ENCODE data around the gene UGGT1. TPM values are rescaled to one million over a fixed set of nuclear protein-coding genes. Genes with fewer than 3 reads are reported as not detected.
"Not testable (repeated sequence)": the region's sequence is repeated elsewhere in the genome, so short reads cannot be mapped to it uniquely, and the experiment has no call there.

The UGGT1 gene
- total RNA-seq, 1 experiment from 2014 or later = 57.3 TPM

GRCh38 chr2:128170776-128171175, 79.8 kb downstream of the UGGT1 start:
- no peak for DNase-seq (ENCODE audit: low read depth)

GRCh38 chr2:128172191-128172590, 81.2 kb downstream of the UGGT1 start:
- no peak for DNase-seq (ENCODE audit: low read depth)

- not testable (repeated sequence) for DNase-seq (ENCODE audit: low read depth)
Measured at GRCh38 chr2:128174067-128174466, 83.1 kb downstream of the UGGT1 start.

GRCh38 chr2:128177315-128177714, 86.3 kb downstream of the UGGT1 start:
- no peak for DNase-seq (ENCODE audit: low read depth)

GRCh38 chr2:128178149-128178649, 87.2 kb downstream of the UGGT1 start:
- DNase-seq (ENCODE audit: low read depth) = no peak

- DNase-seq (ENCODE audit: low read depth) = peak; percentile 28
Measured at GRCh38 chr2:128178650-128179460, 87.9 kb downstream of the UGGT1 start.

- no peak for DNase-seq (ENCODE audit: low read depth)
Measured at GRCh38 chr2:128179461-128179755, 88.4 kb downstream of the UGGT1 start.

- no peak for DNase-seq (ENCODE audit: low read depth)
Measured at GRCh38 chr2:128180031-128180430, 89.0 kb downstream of the UGGT1 start.

- DNase-seq (ENCODE audit: low read depth) = no peak
Measured at GRCh38 chr2:128185576-128185975, 94.6 kb downstream of the UGGT1 start.

- DNase-seq (ENCODE audit: low read depth) = peak; percentile 76
Measured at GRCh38 chr2:128187032-128187654, 96.1 kb downstream of the UGGT1 start.

GRCh38 chr2:128195435-128195984, 104.5 kb downstream of the UGGT1 start:
- DNase-seq (ENCODE audit: low read depth) = no peak

GRCh38 chr2:128196026-128196425, 105.0 kb downstream of the UGGT1 start:
- no peak for DNase-seq (ENCODE audit: low read depth)

- DNase-seq (ENCODE audit: low read depth) = no peak
Measured at GRCh38 chr2:128196471-128196931, 105.5 kb downstream of the UGGT1 start.

GRCh38 chr2:128197059-128197458, 106.1 kb downstream of the UGGT1 start:
- DNase-seq (ENCODE audit: low read depth) = no peak

- no peak for DNase-seq (ENCODE audit: low read depth)
Measured at GRCh38 chr2:128198656-128199055, 107.7 kb downstream of the UGGT1 start.

- DNase-seq (ENCODE audit: low read depth) = no peak
Measured at GRCh38 chr2:128199141-128199540, 108.1 kb downstream of the UGGT1 start.

GRCh38 chr2:128202791-128203190, 111.8 kb downstream of the UGGT1 start:
- peak; percentile 14 for DNase-seq (ENCODE audit: low read depth)

- no peak for DNase-seq (ENCODE audit: low read depth)
Measured at GRCh38 chr2:128206245-128206644, 115.2 kb downstream of the UGGT1 start.

GRCh38 chr2:128208023-128208422, 117.0 kb downstream of the UGGT1 start:
- no peak for DNase-seq (ENCODE audit: low read depth)

- not testable (repeated sequence) for DNase-seq (ENCODE audit: low read depth)
Measured at GRCh38 chr2:128208631-128209324, 117.8 kb downstream of the UGGT1 start.

GRCh38 chr2:128214251-128214650, 123.3 kb downstream of the UGGT1 start:
- no peak for DNase-seq (ENCODE audit: low read depth)

- no peak for DNase-seq (ENCODE audit: low read depth)
Measured at GRCh38 chr2:128214866-128215460, 124.0 kb downstream of the UGGT1 start.
